ENCODE results near the gene RCAN1. TPM values are rescaled to one million over a fixed set of nuclear protein-coding genes. Genes with fewer than 3 reads are reported as not detected.

Gene RCAN1
- total and polyA plus RNA-seq, 2 of the 4 experiments (the other 2 are of a cell fraction), result 53.5 to 175 TPM

DNA sequence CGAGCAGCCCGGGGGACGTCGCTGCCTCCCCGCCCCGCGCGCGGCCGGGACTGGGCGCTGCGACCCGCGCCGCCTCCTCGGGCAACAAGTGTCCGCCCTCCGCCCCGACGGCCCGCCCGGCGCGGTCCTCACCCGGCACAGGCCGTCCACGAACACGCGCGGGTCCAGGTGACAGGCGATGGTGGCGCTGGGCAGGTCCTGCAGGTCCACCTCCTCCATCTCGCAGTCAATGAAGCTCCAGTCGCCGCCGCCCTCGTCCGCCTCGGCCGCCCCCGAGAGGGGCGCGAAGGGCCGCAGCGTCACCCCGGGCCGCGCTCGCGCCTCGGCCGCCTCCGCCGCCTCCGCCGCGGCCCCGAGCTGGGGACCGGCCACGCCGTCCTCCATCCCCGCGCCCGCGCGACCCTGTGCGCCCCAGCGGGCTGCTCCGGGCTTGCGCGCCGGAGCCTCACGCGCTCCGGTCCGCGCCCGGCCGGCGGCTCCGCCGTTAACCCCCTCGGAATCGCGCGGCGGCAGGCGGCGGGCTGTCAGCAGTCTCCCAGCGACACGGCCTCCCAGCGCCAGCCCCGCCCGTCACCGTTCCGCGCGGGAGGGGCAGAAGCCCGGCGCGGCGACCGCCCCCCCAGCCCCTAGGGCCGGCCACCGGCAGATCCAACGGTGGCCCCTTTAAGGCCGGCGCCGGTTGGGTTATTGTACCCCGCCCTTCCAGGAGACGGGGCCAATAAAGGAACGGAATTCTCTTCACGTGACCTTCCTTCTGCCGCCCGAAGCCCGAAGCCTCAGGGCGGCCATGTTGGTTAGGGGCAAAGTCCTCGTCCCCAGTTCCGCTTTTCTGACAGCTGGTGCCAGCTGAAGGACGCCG is at the start of gene RCAN1 (continued):
- TF ChIP-seq RCOR1 (IDR thresholded peaks at IDR 0.05; ENCODE audit: insufficient replicate concordance, low read length), result no peak
- TF ChIP-seq, protein P1, sequence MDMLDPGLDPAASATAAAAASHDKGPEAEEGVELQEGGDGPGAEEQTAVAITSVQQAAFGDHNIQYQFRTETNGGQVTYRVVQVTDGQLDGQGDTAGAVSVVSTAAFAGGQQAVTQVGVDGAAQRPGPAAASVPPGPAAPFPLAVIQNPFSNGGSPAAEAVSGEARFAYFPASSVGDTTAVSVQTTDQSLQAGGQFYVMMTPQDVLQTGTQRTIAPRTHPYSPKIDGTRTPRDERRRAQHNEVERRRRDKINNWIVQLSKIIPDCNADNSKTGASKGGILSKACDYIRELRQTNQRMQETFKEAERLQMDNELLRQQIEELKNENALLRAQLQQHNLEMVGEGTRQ (IDR thresholded peaks at IDR 0.05; ENCODE audit: low read depth, low read length), result peak; percentile 99
- TF ChIP-seq BHLHE40 (IDR thresholded peaks at IDR 0.05; ENCODE audit: low read depth, low read length), result peak; percentile 8; the same call in 1 of the 2 replicates
- no peak for TF ChIP-seq RFX5 (IDR thresholded peaks at IDR 0.05; ENCODE audit: low read depth, low read length)

DNA sequence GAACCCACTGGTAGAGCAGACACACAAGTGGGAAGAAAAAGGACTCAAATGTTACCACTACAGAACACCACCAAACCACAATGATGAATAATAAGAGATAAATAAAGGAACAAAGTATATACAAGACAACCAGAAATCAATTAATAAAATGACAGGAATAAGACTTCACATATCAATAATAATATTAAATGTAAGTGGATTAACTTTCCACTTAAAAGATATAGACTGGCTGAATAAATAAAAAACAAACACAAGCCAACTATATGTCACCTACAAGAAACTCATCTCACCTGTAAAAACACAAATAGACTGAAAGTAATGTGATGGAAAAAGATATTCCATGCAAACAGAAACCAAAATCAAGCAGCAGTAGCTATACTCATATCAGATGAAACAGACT is 46.9 kb upstream of the RCAN1 start:
- H2BK120ac ChIP-seq (ENCODE audit: low read depth, low read length), result no peak overlapping the region
- H4K20me1 ChIP-seq (ENCODE audit: insufficient read depth, low read length), result no peaks in the 10 kb centered on the region
- H3K4ac ChIP-seq (ENCODE audit: low read depth, low read length), result no peak overlapping the region
- H3K56ac ChIP-seq (ENCODE audit: extremely low read depth, insufficient read depth, low read length), result no peak overlapping the region
- no peak overlapping the region for H2AK5ac ChIP-seq (ENCODE audit: low read depth, low read length)
- H3K18ac ChIP-seq (ENCODE audit: low read depth, low read length), result no peak overlapping the region
- CTCF ChIA-PET, result interaction anchor here (0.5 kb wide), 1 partner anchor 313 kb away, joined by 3 read pairs; no protein-coding TSS in a partner anchor
- H3K79me1 ChIP-seq (ENCODE audit: low read depth in 1 of 2, low read length in 2 of 2), result no peaks in the 10 kb centered on the region
- BruUV-seq (replicated peaks), result no TSS peak
- H2BK5ac ChIP-seq (ENCODE audit: low read depth, low read length, poor library complexity, severe bottlenecking), result no peak overlapping the region
- H3K4me1 ChIP-seq (ENCODE audit: control insufficient read depth, insufficient read depth, low read length), result no peaks in the 10 kb centered on the region
- no peak overlapping the region for H3K23ac ChIP-seq (ENCODE audit: low read depth, low read length)
- H2AFZ ChIP-seq (replicated peaks; ENCODE audit: low read length, poor library complexity), result no peak overlapping the region
- H3K9ac ChIP-seq (ENCODE audit: low read depth, low read length), result no peak overlapping the region
- no peak overlapping the region for H2BK20ac ChIP-seq (ENCODE audit: low read depth, low read length)
- H3K27ac ChIP-seq (ENCODE audit: insufficient read depth, low read length), result no peak overlapping the region
- H2BK15ac ChIP-seq (ENCODE audit: low read depth, low read length), result no peak overlapping the region
- no peaks in the 10 kb centered on the region for H3K36me3 ChIP-seq (ENCODE audit: control insufficient read depth, insufficient read depth, low read length)
- no peak overlapping the region for H4K5ac ChIP-seq (ENCODE audit: low read depth, low read length)
- dilution Hi-C loops (cut with HindIII; ENCODE audit: low sequenced_read_pairs, unreplicated experiment) (no loop called here), intact Hi-C loops (cut with micrococcal nuclease) (no loop called here), in situ Hi-C loops (cut with MboI; ENCODE audit: low sequenced_read_pairs) (no loop called here)
- no peak overlapping the region for H3K4me2 ChIP-seq (ENCODE audit: low read depth, low read length)
- H4K8ac ChIP-seq (ENCODE audit: low read depth in 2 of 2, low read length in 2 of 2), result no peak overlapping the region
- H4K91ac ChIP-seq (ENCODE audit: insufficient read depth, low read depth, low read length), result no peak overlapping the region
- no peak overlapping the region for H2AK9ac ChIP-seq (replicated peaks; ENCODE audit: low read depth, low read length, poor library complexity)
- no peak overlapping the region for H3K14ac ChIP-seq (replicated peaks; ENCODE audit: low read depth, low read length)
- H3K4me3 ChIP-seq (ENCODE audit: insufficient read depth, low read depth, low read length), result no peak overlapping the region
- peaks cover 12% of the 10 kb centered on the region for H3K9me3 ChIP-seq (ENCODE audit: control insufficient read depth, insufficient read depth, low read length)
- H3K9me1 ChIP-seq (ENCODE audit: insufficient read depth, low read length), result no peaks in the 10 kb centered on the region
- DNase-seq (no peak), ATAC-seq (ENCODE audit: low read depth) (no peak)
- POLR2A ChIA-PET (ENCODE audit: unreplicated experiment), result no interaction called here
- peaks cover 49% of the 10 kb centered on the region for H3K27me3 ChIP-seq (ENCODE audit: control insufficient read depth, insufficient read depth, low read length)
- TF ChIP-seq, protein P1 (IDR thresholded peaks at IDR 0.05; ENCODE audit: low read depth, low read length), result no peak
- TF ChIP-seq CHD1 (IDR thresholded peaks at IDR 0.05; ENCODE audit: low read depth, low read length) (no peak), MAFK (IDR thresholded peaks at IDR 0.05; ENCODE audit: low read depth, low read length) (no peak), NFE2L2 (IDR thresholded peaks at IDR 0.05; ENCODE audit: low read depth, low read length) (no peak), POLR2A (IDR thresholded peaks at IDR 0.05; ENCODE audit: low read depth, low read length) (no peak), RCOR1 (IDR thresholded peaks at IDR 0.05; ENCODE audit: insufficient replicate concordance, low read length) (no peak), SMC3 (IDR thresholded peaks at IDR 0.05; ENCODE audit: low read depth, low read length) (no peak), CTCF (conservative IDR thresholded peaks at IDR 0.05; ENCODE audit: low read depth, low read length) (no peak)
- TF ChIP-seq, protein P2, sequence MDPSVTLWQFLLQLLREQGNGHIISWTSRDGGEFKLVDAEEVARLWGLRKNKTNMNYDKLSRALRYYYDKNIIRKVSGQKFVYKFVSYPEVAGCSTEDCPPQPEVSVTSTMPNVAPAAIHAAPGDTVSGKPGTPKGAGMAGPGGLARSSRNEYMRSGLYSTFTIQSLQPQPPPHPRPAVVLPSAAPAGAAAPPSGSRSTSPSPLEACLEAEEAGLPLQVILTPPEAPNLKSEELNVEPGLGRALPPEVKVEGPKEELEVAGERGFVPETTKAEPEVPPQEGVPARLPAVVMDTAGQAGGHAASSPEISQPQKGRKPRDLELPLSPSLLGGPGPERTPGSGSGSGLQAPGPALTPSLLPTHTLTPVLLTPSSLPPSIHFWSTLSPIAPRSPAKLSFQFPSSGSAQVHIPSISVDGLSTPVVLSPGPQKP (IDR thresholded peaks at IDR 0.05; ENCODE audit: borderline replicate concordance, low read depth, low read length), result no peak

All from IMR-90 (cell line).